Cardiac fibroblast (primary cell): ENCODE data around the gene HPS5.

Experiments used
- DNase-seq, 2 donors: peaks; one replicate each; pipeline versions ENCODE4 v3.0.0 to v3.0.0-alpha.2; 2010; ENCODE audit warnings: low read depth in 2 of 2
- H3K4me3 ChIP-seq, 2 donors: replicated peaks in 1 of 2; 1 replicate in 1 of 2; 2 replicates in 1 of 2; pipeline ENCODE4 v1.5.1; 2011; ENCODE audit warnings: low read depth in 2 of 2, low read length in 2 of 2, mild to moderate bottlenecking in 2 of 2, moderate library complexity in 1 of 2
- CTCF ChIP-seq: IDR thresholded peaks from one replicate; pipeline ENCODE4 v1.5.1; 2011; ENCODE audit warnings: low read depth, mild to moderate bottlenecking, low read length, inconsistent platforms

Gene HPS5

GRCh38 chr11:18313965-18314763 lies 7.8 kb downstream of the HPS5 start:
- no peak for TF ChIP-seq CTCF
- peak; percentile 13 to 69 for DNase-seq
- H3K4me3 ChIP-seq, result no peak overlapping the region

GRCh38 chr11:18312663-18313420 lies 9.1 kb downstream of the HPS5 start:
- H3K4me3 ChIP-seq, result no peak overlapping the region
- peak; percentile 70 to 74 for DNase-seq
- TF ChIP-seq CTCF, result no peak

- H3K4me3 ChIP-seq, result no peak overlapping the region
- peak; percentile 54 to 78 for DNase-seq
These were observed 9.9 kb downstream of the HPS5 start for GRCh38 chr11:18312012-18312411.

GRCh38 chr11:18310800-18311340 lies 11.1 kb downstream of the HPS5 start:
- peak in 1 of 2 donors; percentile 58 for DNase-seq
- TF ChIP-seq CTCF, result no peak
- no peak overlapping the region for H3K4me3 ChIP-seq

More at GRCh38 chr11:18312012-18312411, 9.9 kb downstream of the HPS5 start:
- TF ChIP-seq CTCF, result no peak

GRCh38 chr11:18309691-18310090 lies 12.2 kb downstream of the HPS5 start:
- no peak overlapping the region for H3K4me3 ChIP-seq
- DNase-seq, result no peak
- TF ChIP-seq CTCF, result no peak

- no peak for TF ChIP-seq CTCF
- DNase-seq, result no peak
- H3K4me3 ChIP-seq, result no peak overlapping the region
These were observed 13.7 kb downstream of the HPS5 start for GRCh38 chr11:18308242-18308641.
